Neural crest cell (in vitro differentiated cells): ENCODE results near the gene KIAA1614. TPM values are rescaled to one million over a fixed set of nuclear protein-coding genes. Genes with fewer than 3 reads are reported as not detected.

Source experiments
- DNase-seq: peaks from one replicate; pipeline ENCODE4 v3.0.0; 2021; ENCODE audit warnings: low read depth, mixed read lengths, low spot score
- H3K27ac Mint-ChIP-seq: one replicate; pipeline ENCODE4 v1.8.0; 2021; ENCODE audit warnings: mild to moderate bottlenecking, mixed read lengths; ENCODE audit not compliant: unreplicated experiment
- H3K27me3 Mint-ChIP-seq: 2 replicates; pipeline ENCODE4 v1.8.0; 2021; ENCODE audit warnings: low read depth, mild to moderate bottlenecking, mixed read lengths
- H3K36me3 Mint-ChIP-seq: 2 replicates; pipeline ENCODE4 v1.8.0; 2021; ENCODE audit warnings: low read depth, mild to moderate bottlenecking, mixed read lengths
- H3K4me1 Mint-ChIP-seq: 2 replicates; pipeline ENCODE4 v1.8.0; 2021; ENCODE audit warnings: mixed read lengths
- H3K4me3 Mint-ChIP-seq: one replicate; pipeline ENCODE4 v1.8.0; 2021; ENCODE audit warnings: mild to moderate bottlenecking, mixed read lengths
- H3K9me3 Mint-ChIP-seq: 2 replicates; pipeline ENCODE4 v1.8.0; 2021; ENCODE audit warnings: mixed read lengths
- CTCF ChIP-seq: fragments of 200-600 bp; sonication (generic); conservative IDR thresholded peaks from 2 replicates; pipeline ENCODE4 v1.5.0; 2021; ENCODE audit warnings: antibody characterized with exemption, mild to moderate bottlenecking
- total RNA-seq: library from RNA; stranded (reverse); gene quantifications from 2 replicates; pipeline ENCODE4 v1.2.1, GENCODE V29; 2021

The KIAA1614 gene
- total RNA-seq, 1 donor from 2014 or later = 2.1 TPM

GRCh38 chr1:180902541-180902940 is 10.2 kb upstream of the KIAA1614 start:
- no peaks in the 10 kb centered on the region for H3K36me3 Mint-ChIP-seq
- H3K4me1 Mint-ChIP-seq = peaks cover 19% of the 10 kb centered on the region
- no peak overlapping the region for H3K4me3 Mint-ChIP-seq
- no peaks in the 10 kb centered on the region for H3K27me3 Mint-ChIP-seq
- TF ChIP-seq CTCF = no peak
- no peak for DNase-seq
- H3K27ac Mint-ChIP-seq = no peak overlapping the region
- H3K9me3 Mint-ChIP-seq = peaks cover 3% of the 10 kb centered on the region

- peaks cover 3% of the 10 kb centered on the region for H3K27me3 Mint-ChIP-seq
- no peak overlapping the region for H3K4me3 Mint-ChIP-seq
- peaks cover 3% of the 10 kb centered on the region for H3K9me3 Mint-ChIP-seq
- no peaks in the 10 kb centered on the region for H3K36me3 Mint-ChIP-seq
- no peak for TF ChIP-seq CTCF
- H3K27ac Mint-ChIP-seq = no peak overlapping the region
- peaks cover 11% of the 10 kb centered on the region for H3K4me1 Mint-ChIP-seq
- no peak for DNase-seq
Measured at GRCh38 chr1:180905927-180906326, 6.8 kb upstream of the KIAA1614 start.

- Mint-ChIP-seq H3K27ac (no peak overlapping the region), H3K4me3 (no peak overlapping the region), H3K36me3 (no peaks in the 10 kb centered on the region), H3K27me3 (peaks cover 8% of the 10 kb centered on the region), H3K9me3 (peaks cover 2% of the 10 kb centered on the region), H3K4me1 (peaks cover 15% of the 10 kb centered on the region)
- TF ChIP-seq CTCF = no peak
- no peak for DNase-seq
Measured at GRCh38 chr1:180906511-180906910, 6.2 kb upstream of the KIAA1614 start.

- Mint-ChIP-seq H3K27ac (no peak overlapping the region), H3K4me3 (no peak overlapping the region), H3K4me1 (peaks cover 20% of the 10 kb centered on the region), H3K27me3 (peaks cover 15% of the 10 kb centered on the region), H3K36me3 (no peaks in the 10 kb centered on the region), H3K9me3 (no peaks in the 10 kb centered on the region)
- no peak for DNase-seq
- TF ChIP-seq CTCF = no peak
Measured at GRCh38 chr1:180907313-180908055, 5.2 kb upstream of the KIAA1614 start.

- peaks cover 20% of the 10 kb centered on the region for H3K4me1 Mint-ChIP-seq
- H3K36me3 Mint-ChIP-seq = no peaks in the 10 kb centered on the region
- peaks cover 15% of the 10 kb centered on the region for H3K27me3 Mint-ChIP-seq
- H3K27ac Mint-ChIP-seq = no peak overlapping the region
- H3K4me3 Mint-ChIP-seq = no peak overlapping the region
- no peak for TF ChIP-seq CTCF
- no peaks in the 10 kb centered on the region for H3K9me3 Mint-ChIP-seq
- no peak for DNase-seq
Measured at GRCh38 chr1:180908074-180908765, 4.5 kb upstream of the KIAA1614 start.
